ENCODE measurements around the gene APEX1.

DNA sequence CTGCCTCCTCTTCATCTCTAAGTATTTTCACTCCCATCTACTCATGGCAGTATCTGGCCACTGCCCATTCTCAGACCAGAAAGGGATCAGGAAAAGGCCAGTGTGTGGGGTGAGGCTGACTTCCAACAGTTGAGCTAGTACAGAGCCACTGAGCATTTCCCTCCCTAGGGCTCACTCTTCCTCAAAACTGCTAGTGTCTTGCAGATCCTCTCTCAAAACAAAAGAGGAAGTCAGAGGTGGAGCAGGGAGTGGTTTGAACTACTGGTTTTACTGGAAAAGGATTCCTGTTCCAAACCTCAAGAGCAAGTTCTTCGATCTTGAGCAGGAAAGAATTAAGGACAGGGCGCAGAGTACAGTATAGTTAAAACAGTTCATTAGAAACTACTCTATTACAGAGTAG lies 38.6 kb downstream of the APEX1 start:
- TF ChIP-seq SIN3A (IDR thresholded peaks at IDR 0.05; ENCODE audit: borderline replicate concordance, low read depth, low read length), result no peak
- TF ChIP-seq, protein P1, sequence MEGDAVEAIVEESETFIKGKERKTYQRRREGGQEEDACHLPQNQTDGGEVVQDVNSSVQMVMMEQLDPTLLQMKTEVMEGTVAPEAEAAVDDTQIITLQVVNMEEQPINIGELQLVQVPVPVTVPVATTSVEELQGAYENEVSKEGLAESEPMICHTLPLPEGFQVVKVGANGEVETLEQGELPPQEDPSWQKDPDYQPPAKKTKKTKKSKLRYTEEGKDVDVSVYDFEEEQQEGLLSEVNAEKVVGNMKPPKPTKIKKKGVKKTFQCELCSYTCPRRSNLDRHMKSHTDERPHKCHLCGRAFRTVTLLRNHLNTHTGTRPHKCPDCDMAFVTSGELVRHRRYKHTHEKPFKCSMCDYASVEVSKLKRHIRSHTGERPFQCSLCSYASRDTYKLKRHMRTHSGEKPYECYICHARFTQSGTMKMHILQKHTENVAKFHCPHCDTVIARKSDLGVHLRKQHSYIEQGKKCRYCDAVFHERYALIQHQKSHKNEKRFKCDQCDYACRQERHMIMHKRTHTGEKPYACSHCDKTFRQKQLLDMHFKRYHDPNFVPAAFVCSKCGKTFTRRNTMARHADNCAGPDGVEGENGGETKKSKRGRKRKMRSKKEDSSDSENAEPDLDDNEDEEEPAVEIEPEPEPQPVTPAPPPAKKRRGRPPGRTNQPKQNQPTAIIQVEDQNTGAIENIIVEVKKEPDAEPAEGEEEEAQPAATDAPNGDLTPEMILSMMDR (IDR thresholded peaks at IDR 0.05), result no peak
- TF ChIP-seq RAD21 (IDR thresholded peaks at IDR 0.05; ENCODE audit: low read length), result no peak
- TF ChIP-seq FOXM1 (IDR thresholded peaks at IDR 0.05; ENCODE audit: low read depth), result no peak
- no peak for TF ChIP-seq TAF1 (IDR thresholded peaks at IDR 0.05; ENCODE audit: borderline replicate concordance, low read depth, low read length)
- no peak for TF ChIP-seq SMC3 (IDR thresholded peaks at IDR 0.05; ENCODE audit: low read depth, low read length)
- TF ChIP-seq, protein P2, sequence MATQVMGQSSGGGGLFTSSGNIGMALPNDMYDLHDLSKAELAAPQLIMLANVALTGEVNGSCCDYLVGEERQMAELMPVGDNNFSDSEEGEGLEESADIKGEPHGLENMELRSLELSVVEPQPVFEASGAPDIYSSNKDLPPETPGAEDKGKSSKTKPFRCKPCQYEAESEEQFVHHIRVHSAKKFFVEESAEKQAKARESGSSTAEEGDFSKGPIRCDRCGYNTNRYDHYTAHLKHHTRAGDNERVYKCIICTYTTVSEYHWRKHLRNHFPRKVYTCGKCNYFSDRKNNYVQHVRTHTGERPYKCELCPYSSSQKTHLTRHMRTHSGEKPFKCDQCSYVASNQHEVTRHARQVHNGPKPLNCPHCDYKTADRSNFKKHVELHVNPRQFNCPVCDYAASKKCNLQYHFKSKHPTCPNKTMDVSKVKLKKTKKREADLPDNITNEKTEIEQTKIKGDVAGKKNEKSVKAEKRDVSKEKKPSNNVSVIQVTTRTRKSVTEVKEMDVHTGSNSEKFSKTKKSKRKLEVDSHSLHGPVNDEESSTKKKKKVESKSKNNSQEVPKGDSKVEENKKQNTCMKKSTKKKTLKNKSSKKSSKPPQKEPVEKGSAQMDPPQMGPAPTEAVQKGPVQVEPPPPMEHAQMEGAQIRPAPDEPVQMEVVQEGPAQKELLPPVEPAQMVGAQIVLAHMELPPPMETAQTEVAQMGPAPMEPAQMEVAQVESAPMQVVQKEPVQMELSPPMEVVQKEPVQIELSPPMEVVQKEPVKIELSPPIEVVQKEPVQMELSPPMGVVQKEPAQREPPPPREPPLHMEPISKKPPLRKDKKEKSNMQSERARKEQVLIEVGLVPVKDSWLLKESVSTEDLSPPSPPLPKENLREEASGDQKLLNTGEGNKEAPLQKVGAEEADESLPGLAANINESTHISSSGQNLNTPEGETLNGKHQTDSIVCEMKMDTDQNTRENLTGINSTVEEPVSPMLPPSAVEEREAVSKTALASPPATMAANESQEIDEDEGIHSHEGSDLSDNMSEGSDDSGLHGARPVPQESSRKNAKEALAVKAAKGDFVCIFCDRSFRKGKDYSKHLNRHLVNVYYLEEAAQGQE (IDR thresholded peaks at IDR 0.05; ENCODE audit: low read depth, low read length), result no peak
- no peak for TF ChIP-seq POLR2AphosphoS5 (IDR thresholded peaks at IDR 0.05; ENCODE audit: low read depth, low read length)
- no peak for TF ChIP-seq EZH2phosphoT487 (IDR thresholded peaks at IDR 0.05; ENCODE audit: borderline replicate concordance, low read depth)
- TF ChIP-seq NFIC (IDR thresholded peaks at IDR 0.05; ENCODE audit: borderline replicate concordance), result no peak

Measured in SK-N-SH (cell line).